ENCODE results near the gene USP8. TPM values are rescaled to one million over a fixed set of nuclear protein-coding genes. Genes with fewer than 3 reads are reported as not detected.
A peak's percentile ranks its signal among the peaks of the same experiment; 100 is the strongest.
"Not testable (repeated sequence)": the region's sequence is repeated elsewhere in the genome, so short reads cannot be mapped to it uniquely, and the experiment has no call there.

The USP8 gene
- total RNA-seq, 6 experiments from 2014 or later = 46.0 to 65.2 (median 53.0) TPM

- Mint-ChIP-seq H3K4me1 (ENCODE audit: low read depth) (peaks cover 14% of the 10 kb centered on the region), H3K9me3 (no peaks in the 10 kb centered on the region), H3K36me3 (ENCODE audit: low read depth) (no peaks in the 10 kb centered on the region), H3K27me3 (ENCODE audit: insufficient read depth) (peaks cover 1% of the 10 kb centered on the region), H3K4me3 (no peak overlapping the region), H3K27ac (no peak overlapping the region)
- no peak for DNase-seq
- no peak for TF ChIP-seq CTCF (IDR thresholded peaks at IDR 0.05)
Measured at GRCh38 chr15:50381438-50381837, 42.8 kb upstream of the USP8 start.

- not testable (repeated sequence) for H3K27me3 Mint-ChIP-seq (ENCODE audit: insufficient read depth); H3K9me3 Mint-ChIP-seq; H3K36me3 Mint-ChIP-seq (ENCODE audit: low read depth); H3K4me3 Mint-ChIP-seq; H3K27ac Mint-ChIP-seq; DNase-seq
- peaks cover 14% of the 10 kb centered on the region for H3K4me1 Mint-ChIP-seq (ENCODE audit: low read depth)
Measured at GRCh38 chr15:50382408-50382807, 41.8 kb upstream of the USP8 start.

- H3K27me3 Mint-ChIP-seq (ENCODE audit: insufficient read depth) = no peaks in the 10 kb centered on the region; the same call in 1 of the 2 replicates
- peaks cover 15% of the 10 kb centered on the region for H3K4me1 Mint-ChIP-seq (ENCODE audit: low read depth)
- DNase-seq = no peak
- TF ChIP-seq CTCF (IDR thresholded peaks at IDR 0.05) = no peak
- H3K27ac Mint-ChIP-seq = no peak overlapping the region
- no peaks in the 10 kb centered on the region for H3K36me3 Mint-ChIP-seq (ENCODE audit: low read depth)
- no peak overlapping the region for H3K4me3 Mint-ChIP-seq
- H3K9me3 Mint-ChIP-seq = no peaks in the 10 kb centered on the region
Measured at GRCh38 chr15:50390554-50391264, 33.5 kb upstream of the USP8 start.

GRCh38 chr15:50391561-50391960, 32.6 kb upstream of the USP8 start:
- not testable (repeated sequence) for H3K27me3 Mint-ChIP-seq (ENCODE audit: insufficient read depth); DNase-seq; H3K4me3 Mint-ChIP-seq; H3K9me3 Mint-ChIP-seq; H3K36me3 Mint-ChIP-seq (ENCODE audit: low read depth)
- Mint-ChIP-seq H3K27ac (peak overlapping the region; percentile 60; the same call in 1 of the 2 replicates), H3K4me1 (ENCODE audit: low read depth) (peaks cover 15% of the 10 kb centered on the region)

GRCh38 chr15:50411870-50412269, 12.3 kb upstream of the USP8 start:
- no peak overlapping the region for H3K4me3 Mint-ChIP-seq

GRCh38 chr15:50414624-50415023, 9.6 kb upstream of the USP8 start:
- H3K4me3 Mint-ChIP-seq = no peak overlapping the region
- H3K27ac Mint-ChIP-seq = no peak overlapping the region
- H3K4me1 Mint-ChIP-seq (ENCODE audit: low read depth) = no peaks in the 10 kb centered on the region
- H3K27me3 Mint-ChIP-seq (ENCODE audit: insufficient read depth) = peaks cover 4% of the 10 kb centered on the region; the same call in 1 of the 2 replicates
- H3K36me3 Mint-ChIP-seq (ENCODE audit: low read depth) = no peaks in the 10 kb centered on the region
- no peak for DNase-seq
- no peak for TF ChIP-seq CTCF (IDR thresholded peaks at IDR 0.05)
- no peaks in the 10 kb centered on the region for H3K9me3 Mint-ChIP-seq

More at GRCh38 chr15:50411870-50412269, 12.3 kb upstream of the USP8 start:
- no peaks in the 10 kb centered on the region for H3K4me1 Mint-ChIP-seq (ENCODE audit: low read depth)
- no peaks in the 10 kb centered on the region for H3K9me3 Mint-ChIP-seq
- no peak for DNase-seq
- no peak overlapping the region for H3K27ac Mint-ChIP-seq
- no peaks in the 10 kb centered on the region for H3K36me3 Mint-ChIP-seq (ENCODE audit: low read depth)
- H3K27me3 Mint-ChIP-seq (ENCODE audit: insufficient read depth) = peaks cover 8% of the 10 kb centered on the region
- no peak for TF ChIP-seq CTCF (IDR thresholded peaks at IDR 0.05)
